Endothelial cell of umbilical vein (primary cell): ENCODE measurements around the gene OR5H14. TPM values are rescaled to one million over a fixed set of nuclear protein-coding genes. Genes with fewer than 3 reads are reported as not detected.

Experiments used
- BruUV-seq: library from RNA; stranded (reverse); fragments of 400-500 nt; replicated peaks from 2 replicates; lab custom pipeline; 2021; lab: Mats Ljungman, UMichigan
- CTCF ChIA-PET: fragments of 300-600, 350-600 bp; sonication (Branson Sonifier 250); formaldehyde crosslinking; loops from one replicate; lab custom pipeline; 2021; ENCODE audit warnings: antibody characterized with exemption, inconsistent platforms; lab: Charles Lee
- POLR2A ChIA-PET: fragments of 300-600, 350-600 bp; sonication (Branson Sonifier 250); formaldehyde crosslinking; loops from one replicate; lab custom pipeline; 2021; ENCODE audit warnings: antibody characterized with exemption, inconsistent platforms; lab: Charles Lee
- DNase-seq: peaks from one replicate; pipeline ENCODE4 v3.0.0-alpha.2; 2011; ENCODE audit warnings: low read depth, low spot score
- FAIRE-seq: peaks from 2 replicates; lab custom pipeline; 2011; peaks lifted over from hg19 to GRCh38; lab: Jason Lieb, UNC
- H2AFZ ChIP-seq: 2 replicates; pipeline ENCODE4 v1.6.0; 2012; ENCODE audit warnings: low read depth, low read length, control low read depth, inconsistent platforms
- H3K27ac ChIP-seq: 2 replicates; pipeline ENCODE4 v1.5.1; 2011; ENCODE audit warnings: low read depth, mild to moderate bottlenecking, control low read depth, low read length, moderate library complexity; ENCODE audit not compliant: insufficient read depth
- H3K27me3 ChIP-seq, 2 experiments: 2 replicates each; pipeline versions ENCODE4 v1.6.0 to v1.6.1; 2011; ENCODE audit warnings: low read length in 2 of 2, mixed read lengths in 1 of 2; ENCODE audit not compliant: control insufficient read depth in 2 of 2, insufficient read depth in 2 of 2
- H3K36me3 ChIP-seq, 2 experiments: 2 replicates in 1 of 2; 3 replicates in 1 of 2; pipeline ENCODE4 v1.5.1; 2011; ENCODE audit warnings: low read length in 2 of 2, mild to moderate bottlenecking in 1 of 2, moderate library complexity in 1 of 2; ENCODE audit not compliant: control insufficient read depth in 2 of 2, insufficient read depth in 2 of 2; ENCODE audit errors: extremely low read depth in 1 of 2
- H3K4me1 ChIP-seq: 3 replicates; pipeline ENCODE4 v1.5.1; 2011; ENCODE audit warnings: mild to moderate bottlenecking, low read length; ENCODE audit not compliant: control insufficient read depth, insufficient read depth; ENCODE audit errors: extremely low read depth
- H3K4me2 ChIP-seq: 2 replicates; pipeline ENCODE4 v1.6.1; 2011; ENCODE audit warnings: low read length, control low read depth, mixed read lengths; ENCODE audit not compliant: insufficient read depth
- H3K4me3 ChIP-seq, 3 experiments: fragments of 200-600 bp in 1 of 3; sonication (generic), shearing (Covaris generic) in 1 of 3; replicated peaks in 1 of 3; 2 replicates each; pipeline ENCODE4 v1.5.1; 2011 to 2016; ENCODE audit warnings: control low read depth in 3 of 3, low read length in 3 of 3, mild to moderate bottlenecking in 2 of 3, inconsistent platforms in 1 of 3, low read depth in 1 of 3, moderate library complexity in 1 of 3; ENCODE audit not compliant: insufficient read depth in 1 of 3
- H3K79me2 ChIP-seq: 2 replicates; pipeline ENCODE4 v1.6.0; 2012; ENCODE audit warnings: low read length, inconsistent platforms; ENCODE audit not compliant: control insufficient read depth, insufficient read depth
- H3K9ac ChIP-seq: replicated peaks from 2 replicates; pipeline ENCODE3; 2011; ENCODE audit warnings: low read length, control low read depth; ENCODE audit not compliant: insufficient read depth; ENCODE audit errors: extremely low read depth
- H3K9me1 ChIP-seq: replicated peaks from 3 replicates; pipeline ENCODE4 v1.6.0; 2011; ENCODE audit warnings: mild to moderate bottlenecking, low read length; ENCODE audit not compliant: control insufficient read depth, insufficient read depth; ENCODE audit errors: extremely low read depth
- H3K9me3 ChIP-seq: replicated peaks from 2 replicates; pipeline ENCODE4 v1.5.1; 2012; ENCODE audit warnings: low read length, inconsistent platforms; ENCODE audit not compliant: control insufficient read depth, insufficient read depth
- H4K20me1 ChIP-seq: replicated peaks from 2 replicates; pipeline ENCODE3; 2011; ENCODE audit warnings: mild to moderate bottlenecking, low read length; ENCODE audit not compliant: control insufficient read depth, insufficient read depth; ENCODE audit errors: extremely low read depth
- EZH2 ChIP-seq: IDR thresholded peaks from 2 replicates; pipeline ENCODE4 v1.6.1; 2012; ENCODE audit warnings: borderline replicate concordance, low read depth, mild to moderate bottlenecking, moderate library complexity, low read length, inconsistent platforms; ENCODE audit not compliant: severe bottlenecking
- FOS ChIP-seq: IDR thresholded peaks from 2 replicates; pipeline ENCODE4 v1.6.1; 2011; ENCODE audit warnings: mild to moderate bottlenecking, low read length, moderate library complexity, borderline replicate concordance; ENCODE audit not compliant: insufficient read depth
- GATA2 ChIP-seq: IDR thresholded peaks from 2 replicates; pipeline ENCODE4 v1.7.0; 2011; ENCODE audit warnings: low read depth, mild to moderate bottlenecking, moderate library complexity, mixed read lengths, low read length; ENCODE audit not compliant: insufficient read length, insufficient read depth
- JUN ChIP-seq: IDR thresholded peaks from 2 replicates; pipeline ENCODE4 v1.6.1; 2011; ENCODE audit warnings: borderline replicate concordance, low read depth; ENCODE audit not compliant: insufficient read length, insufficient read depth
- MYC ChIP-seq: IDR thresholded peaks from one replicate; pipeline ENCODE4 v1.6.1; 2011; ENCODE audit warnings: mild to moderate bottlenecking, low read depth, low read length
- POLR2A ChIP-seq: IDR thresholded peaks from 2 replicates; pipeline ENCODE4 v1.6.1; 2012; ENCODE audit warnings: low read depth, mild to moderate bottlenecking, control low read depth, low read length
- POLR2AphosphoS5 ChIP-seq: IDR thresholded peaks from 2 replicates; pipeline ENCODE4 v1.6.1; 2012; ENCODE audit warnings: low read depth, mild to moderate bottlenecking, control low read depth, low read length, moderate library complexity; ENCODE audit not compliant: insufficient read depth
- dilution Hi-C: fragments of 300-500 bp; cut with MboI; formaldehyde crosslinking; loops from one replicate; pipeline ENCODE4 v1.15.0; 2019; ENCODE audit warnings: low sequenced_read_pairs; ENCODE audit not compliant: extremely low pct_ligation_motif_present
- intact Hi-C: fragments of 100-400 bp; cut with micrococcal nuclease; formaldehyde crosslinking; loops from one replicate; pipeline ENCODE4 v1.10.0; 2022
- polyA plus RNA-seq, 4 experiments: library from polyadenylated mRNA; depleted of rRNA in 3 of 4; stranded (reverse) in 3 of 4; unstranded in 1 of 4; fragments of >200 nt; gene quantifications; 2 replicates each; pipeline versions ENCODE4 v1.2.1 to v1.2.3, GENCODE V29; 2011 to 2012; ENCODE audit warnings: missing spikeins in 1 of 4
- total RNA-seq: library from RNA; stranded (reverse); gene quantifications from 2 replicates; pipeline ENCODE4 v1.2.3, GENCODE V29; 2021
- TF ChIP-seq, protein P1 (sequence below), 2 donors: IDR thresholded peaks; 1 replicate in 1 of 2; 2 replicates in 1 of 2; pipeline ENCODE4 v1.5.1; 2011; ENCODE audit warnings: low read length in 2 of 2, mild to moderate bottlenecking in 2 of 2, moderate library complexity in 2 of 2, control low read depth in 1 of 2, inconsistent platforms in 1 of 2, low read depth in 1 of 2; ENCODE audit not compliant: insufficient read depth in 1 of 2; ENCODE audit errors: extremely low read depth in 1 of 2
- TF ChIP-seq, protein P2 (sequence below): IDR thresholded peaks from 2 replicates; pipeline ENCODE4 v1.6.1; 2011; ENCODE audit not compliant: insufficient read depth, insufficient read length

Gene OR5H14
- total and polyA plus RNA-seq, 2 donors (not counting 3 experiments of a cell fraction or from before 2014, with no cell fraction given), result not detected

DNA sequence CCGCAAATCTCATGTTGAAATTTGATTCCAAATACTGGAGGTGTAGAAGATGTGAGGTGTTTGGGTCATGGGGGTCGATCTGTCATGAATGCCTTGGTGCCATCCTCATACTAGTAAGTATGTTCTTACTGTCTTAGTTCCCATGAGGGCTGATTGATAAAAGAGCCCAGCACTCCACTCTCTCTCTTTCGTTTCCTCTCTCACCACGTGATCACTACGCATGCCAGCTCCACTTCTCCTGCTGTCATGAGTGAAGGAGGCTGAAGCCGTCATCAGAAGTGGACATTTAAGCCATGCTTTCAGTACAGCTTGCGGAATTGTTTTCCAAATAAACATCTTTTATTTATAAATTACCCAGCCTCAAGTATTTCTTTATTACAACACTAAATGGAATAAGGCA is 25.3 kb downstream of the OR5H14 start:
- Histone ChIP-seq H3K79me2 (no peaks in the 10 kb centered on the region), H3K36me3 (no peaks in the 10 kb centered on the region), H3K27ac (no peak overlapping the region), H2AFZ (no peak overlapping the region), H3K9me1 (no peaks in the 10 kb centered on the region), H3K4me2 (no peak overlapping the region), H3K9ac (no peak overlapping the region), H4K20me1 (no peaks in the 10 kb centered on the region), H3K4me1 (no peaks in the 10 kb centered on the region), H3K27me3 (no peaks in the 10 kb centered on the region), H3K4me3 (no peak overlapping the region), H3K9me3 (no peaks in the 10 kb centered on the region)
- no TSS peak for BruUV-seq
- POLR2A ChIA-PET, result no interaction called here
- TF ChIP-seq FOS, result no peak
- TF ChIP-seq, protein P1, sequence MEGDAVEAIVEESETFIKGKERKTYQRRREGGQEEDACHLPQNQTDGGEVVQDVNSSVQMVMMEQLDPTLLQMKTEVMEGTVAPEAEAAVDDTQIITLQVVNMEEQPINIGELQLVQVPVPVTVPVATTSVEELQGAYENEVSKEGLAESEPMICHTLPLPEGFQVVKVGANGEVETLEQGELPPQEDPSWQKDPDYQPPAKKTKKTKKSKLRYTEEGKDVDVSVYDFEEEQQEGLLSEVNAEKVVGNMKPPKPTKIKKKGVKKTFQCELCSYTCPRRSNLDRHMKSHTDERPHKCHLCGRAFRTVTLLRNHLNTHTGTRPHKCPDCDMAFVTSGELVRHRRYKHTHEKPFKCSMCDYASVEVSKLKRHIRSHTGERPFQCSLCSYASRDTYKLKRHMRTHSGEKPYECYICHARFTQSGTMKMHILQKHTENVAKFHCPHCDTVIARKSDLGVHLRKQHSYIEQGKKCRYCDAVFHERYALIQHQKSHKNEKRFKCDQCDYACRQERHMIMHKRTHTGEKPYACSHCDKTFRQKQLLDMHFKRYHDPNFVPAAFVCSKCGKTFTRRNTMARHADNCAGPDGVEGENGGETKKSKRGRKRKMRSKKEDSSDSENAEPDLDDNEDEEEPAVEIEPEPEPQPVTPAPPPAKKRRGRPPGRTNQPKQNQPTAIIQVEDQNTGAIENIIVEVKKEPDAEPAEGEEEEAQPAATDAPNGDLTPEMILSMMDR (IDR thresholded peaks at IDR 0.05; ENCODE audit: extremely low read depth in 1 of 2, insufficient read depth in 1 of 2, low read depth in 1 of 2, low read length in 2 of 2), result no peak
- no peak for TF ChIP-seq POLR2A
- TF ChIP-seq MYC, result no peak
- TF ChIP-seq, protein P2, sequence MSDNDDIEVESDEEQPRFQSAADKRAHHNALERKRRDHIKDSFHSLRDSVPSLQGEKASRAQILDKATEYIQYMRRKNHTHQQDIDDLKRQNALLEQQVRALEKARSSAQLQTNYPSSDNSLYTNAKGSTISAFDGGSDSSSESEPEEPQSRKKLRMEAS, result no peak
- no peak for TF ChIP-seq EZH2
- no peak for TF ChIP-seq JUN
- TF ChIP-seq GATA2, result no peak
- TF ChIP-seq POLR2AphosphoS5, result no peak
- dilution Hi-C loops, result no loop called here
- intact Hi-C loops, result no loop called here
- FAIRE-seq, result no peak
- DNase-seq, result no peak
- CTCF ChIA-PET, result no interaction called here
